HCT116 (cell line): ENCODE data around the gene ZNF189. TPM values are rescaled to one million over a fixed set of nuclear protein-coding genes. Genes with fewer than 3 reads are reported as not detected.

Source experiments
- ATAC-seq: fragments of 200-7000 bp; cut with Tn5 transposase; 2 replicates; pipeline ENCODE4 v1.9.1; 2020; ENCODE audit warnings: mild to moderate bottlenecking, moderate library complexity
- BruUV-seq: library from RNA; stranded (reverse); fragments of 400-500 nt; replicated peaks from 2 replicates; lab custom pipeline; 2021; lab: Mats Ljungman, UMichigan
- CTCF ChIA-PET: fragments of 300-600 bp; sonication (Branson Sonifier 250); formaldehyde crosslinking; loops from one replicate; lab custom pipeline; 2021; ENCODE audit warnings: antibody characterized with exemption; lab: Charles Lee
- POLR2A ChIA-PET: fragments of 300-600, 350-600 bp; sonication (Branson Sonifier 250); formaldehyde crosslinking; loops from one replicate; lab custom pipeline; 2021; ENCODE audit warnings: antibody characterized with exemption; lab: Charles Lee
- RAD21 ChIA-PET, 2 experiments: fragments of 300-600 bp; sonication (Branson Sonifier 250); formaldehyde crosslinking; loops; one replicate each; lab custom pipeline; 2023; ENCODE audit warnings: low total read pairs in 2 of 2; ENCODE audit not compliant: uncharacterized antibody in 2 of 2, unreplicated experiment in 2 of 2, low non-redundant PET in 1 of 2; lab: Charles Lee
- DNase-seq: peaks from one replicate; pipeline ENCODE4 v3.0.0-alpha.2; 2010; ENCODE audit warnings: low read depth, low spot score
- H2AFZ ChIP-seq: fragments of 200-600 bp; shearing (Covaris generic), sonication (generic); 2 replicates; pipeline ENCODE4 v1.6.1; 2017; ENCODE audit warnings: low read depth, mixed run types, mixed read lengths, antibody characterized with exemption, low read length; ENCODE audit not compliant: poor library complexity, severe bottlenecking
- H3K27ac ChIP-seq: 2 replicates; pipeline ENCODE4 v1.5.1; 2012; ENCODE audit warnings: low read depth, low read length
- H3K27me3 ChIP-seq: fragments of 200-600 bp; sonication (generic); 2 replicates; pipeline ENCODE4 v1.6.1; 2016; ENCODE audit warnings: mixed run types, low read length, mixed read lengths; ENCODE audit not compliant: insufficient read depth
- H3K36me3 ChIP-seq, 2 experiments: fragments of 200-500 bp in 1 of 2; fragments of 200-600 bp in 1 of 2; sonication (Bioruptor generic) in 1 of 2; sonication (generic) in 1 of 2; 2 replicates each; pipeline versions ENCODE4 v1.5.1 to v1.6.1; 2014 to 2016; ENCODE audit warnings: low read length in 2 of 2, inconsistent platforms in 1 of 2, mixed read lengths in 1 of 2, mixed run types in 1 of 2; ENCODE audit not compliant: insufficient read depth in 2 of 2, control insufficient read depth in 1 of 2
- H3K4me1 ChIP-seq, 2 experiments: fragments of 200-600 bp in 1 of 2; sonication (generic) in 1 of 2; 2 replicates each; pipeline versions ENCODE4 v1.5.1 to v1.6.1; 2012 to 2017; ENCODE audit warnings: low read length in 2 of 2, inconsistent platforms in 1 of 2, mild to moderate bottlenecking in 1 of 2, mixed read lengths in 1 of 2, mixed run types in 1 of 2, moderate library complexity in 1 of 2; ENCODE audit not compliant: insufficient read depth in 2 of 2, control insufficient read depth in 1 of 2
- H3K4me2 ChIP-seq: fragments of 200-600 bp; sonication (generic); 2 replicates; pipeline ENCODE4 v1.6.1; 2017; ENCODE audit warnings: mixed run types, low read length, mixed read lengths
- H3K4me3 ChIP-seq, 2 experiments: fragments of 200-600 bp in 1 of 2; sonication (generic) in 1 of 2; replicated peaks in 1 of 2; 2 replicates each; pipeline ENCODE4 v1.5.1; 2011 to 2016; ENCODE audit warnings: low read length in 2 of 2, control low read depth in 1 of 2, low read depth in 1 of 2, mild to moderate bottlenecking in 1 of 2, mixed read lengths in 1 of 2, mixed run types in 1 of 2
- H3K79me2 ChIP-seq: fragments of 200-600 bp; sonication (generic); 2 replicates; pipeline ENCODE4 v1.6.1; 2017; ENCODE audit warnings: mild to moderate bottlenecking, mixed run types, low read length, moderate library complexity, mixed read lengths; ENCODE audit not compliant: insufficient read depth
- H3K9ac ChIP-seq: fragments of 200-600 bp; sonication (generic); 2 replicates; pipeline ENCODE4 v1.6.1; 2016; ENCODE audit warnings: low read length, mixed read lengths
- H3K9me2 ChIP-seq: fragments of 200-600 bp; sonication (generic), shearing (Covaris generic); 2 replicates; pipeline ENCODE4 v1.6.1; 2017; ENCODE audit warnings: mixed run types, mild to moderate bottlenecking, moderate library complexity; ENCODE audit not compliant: insufficient read depth
- H3K9me3 ChIP-seq, 2 experiments: fragments of 200-500 bp in 1 of 2; fragments of 200-600 bp in 1 of 2; sonication (Bioruptor generic) in 1 of 2; sonication (generic) in 1 of 2; 2 replicates each; pipeline ENCODE4 v1.6.1; 2014 to 2017; ENCODE audit warnings: low read length in 2 of 2, mixed read lengths in 2 of 2, inconsistent platforms in 1 of 2, low read depth in 1 of 2, mild to moderate bottlenecking in 1 of 2, mixed run types in 1 of 2, moderate library complexity in 1 of 2; ENCODE audit not compliant: control insufficient read depth in 1 of 2, insufficient read depth in 1 of 2
- H4K20me1 ChIP-seq: fragments of 200-600 bp; sonication (generic), shearing (Covaris generic); 2 replicates; pipeline ENCODE4 v1.6.1; 2017; ENCODE audit warnings: mixed run types, mild to moderate bottlenecking, moderate library complexity; ENCODE audit not compliant: insufficient read depth
- CBX3 ChIP-seq: IDR thresholded peaks from 2 replicates; pipeline ENCODE4 v1.6.1; 2012; ENCODE audit warnings: low read depth
- CEBPB ChIP-seq: IDR thresholded peaks from 2 replicates; pipeline ENCODE4 v1.6.1; 2012; ENCODE audit warnings: low read depth
- JUND ChIP-seq: IDR thresholded peaks from 2 replicates; pipeline ENCODE4 v1.6.1; 2012
- POLR2AphosphoS5 ChIP-seq: IDR thresholded peaks from 2 replicates; pipeline ENCODE4 v1.6.1; 2011; ENCODE audit warnings: mild to moderate bottlenecking, low read depth, low read length, moderate library complexity
- RAD21 ChIP-seq: IDR thresholded peaks from 2 replicates; pipeline ENCODE4 v1.6.1; 2012; ENCODE audit warnings: low read depth, mild to moderate bottlenecking
- TCF7L2 ChIP-seq: IDR thresholded peaks from 2 replicates; pipeline ENCODE4 v1.7.0; 2011; ENCODE audit warnings: borderline replicate concordance, inconsistent platforms; ENCODE audit not compliant: insufficient read depth, insufficient read length; ENCODE audit errors: extremely low read depth
- ZNF274 ChIP-seq: fragments of 200-500 bp; sonication (Bioruptor generic); IDR thresholded peaks from 2 replicates; pipeline ENCODE4 v1.6.1; 2014; ENCODE audit warnings: mild to moderate bottlenecking, low read depth, low read length, inconsistent platforms
- intact Hi-C: fragments of 100-400 bp; cut with micrococcal nuclease; formaldehyde crosslinking; loops from 2 replicates; pipeline ENCODE4 v1.10.0; 2022
- total RNA-seq: library from RNA; stranded (reverse); gene quantifications from one replicate; pipeline ENCODE4 v1.2.1, GENCODE V29; 2021; ENCODE audit not compliant: unreplicated experiment
- TF ChIP-seq, protein P1 (sequence below): IDR thresholded peaks from 2 replicates; pipeline ENCODE4 v1.6.1; 2011; ENCODE audit warnings: mild to moderate bottlenecking, low read length, moderate library complexity; ENCODE audit not compliant: insufficient replicate concordance; ENCODE audit errors: extremely low read depth
- TF ChIP-seq, protein P2 (sequence below): IDR thresholded peaks from 2 replicates; pipeline ENCODE4 v1.6.1; 2012
- TF ChIP-seq, protein P3 (sequence below), 3 experiments: fragments of 200-600 bp in 1 of 3; sonication (generic) in 1 of 3; IDR thresholded peaks in 2 of 3; conservative IDR thresholded peaks in 1 of 3; 2 replicates each; pipeline ENCODE4 v1.5.1; 2012 to 2017; ENCODE audit warnings: low read depth in 2 of 3, low read length in 2 of 3, antibody characterized with exemption in 1 of 3, borderline replicate concordance in 1 of 3, control low read depth in 1 of 3, mild to moderate bottlenecking in 1 of 3, mixed read lengths in 1 of 3, mixed run types in 1 of 3, moderate library complexity in 1 of 3; ENCODE audit not compliant: insufficient read depth in 1 of 3
- TF ChIP-seq, protein P4 (sequence below): IDR thresholded peaks from 2 replicates; pipeline ENCODE4 v1.6.1; 2012

The ZNF189 gene
- total RNA-seq, 1 experiment from 2014 or later: 10.6 TPM

DNA sequence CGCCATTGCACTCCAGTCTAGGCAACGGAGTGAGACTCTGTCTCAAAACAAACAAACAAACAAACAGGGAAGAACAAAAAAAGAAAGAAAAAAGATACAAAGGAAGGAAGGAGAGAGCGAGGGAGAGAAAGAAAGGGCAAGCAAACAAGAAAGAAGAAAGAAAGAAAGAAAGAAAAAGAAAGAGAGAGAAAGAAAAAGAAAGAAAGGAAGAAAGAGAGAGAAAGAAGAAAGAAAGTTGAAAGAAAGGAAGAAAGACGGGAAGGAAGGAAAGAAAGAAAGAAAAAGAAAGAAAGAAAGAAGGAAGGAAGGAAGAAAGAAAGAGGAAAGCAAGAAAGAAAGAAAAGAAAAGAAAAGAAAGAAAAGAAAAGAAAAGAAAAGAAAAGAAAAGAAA lies 50.0 kb downstream of the ZNF189 start (continued):
- TF ChIP-seq POLR2AphosphoS5: no peak
- TF ChIP-seq, protein P1, sequence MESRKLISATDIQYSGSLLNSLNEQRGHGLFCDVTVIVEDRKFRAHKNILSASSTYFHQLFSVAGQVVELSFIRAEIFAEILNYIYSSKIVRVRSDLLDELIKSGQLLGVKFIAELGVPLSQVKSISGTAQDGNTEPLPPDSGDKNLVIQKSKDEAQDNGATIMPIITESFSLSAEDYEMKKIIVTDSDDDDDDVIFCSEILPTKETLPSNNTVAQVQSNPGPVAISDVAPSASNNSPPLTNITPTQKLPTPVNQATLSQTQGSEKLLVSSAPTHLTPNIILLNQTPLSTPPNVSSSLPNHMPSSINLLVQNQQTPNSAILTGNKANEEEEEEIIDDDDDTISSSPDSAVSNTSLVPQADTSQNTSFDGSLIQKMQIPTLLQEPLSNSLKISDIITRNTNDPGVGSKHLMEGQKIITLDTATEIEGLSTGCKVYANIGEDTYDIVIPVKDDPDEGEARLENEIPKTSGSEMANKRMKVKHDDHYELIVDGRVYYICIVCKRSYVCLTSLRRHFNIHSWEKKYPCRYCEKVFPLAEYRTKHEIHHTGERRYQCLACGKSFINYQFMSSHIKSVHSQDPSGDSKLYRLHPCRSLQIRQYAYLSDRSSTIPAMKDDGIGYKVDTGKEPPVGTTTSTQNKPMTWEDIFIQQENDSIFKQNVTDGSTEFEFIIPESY: no peak
- TF ChIP-seq RAD21: no peak

DNA sequence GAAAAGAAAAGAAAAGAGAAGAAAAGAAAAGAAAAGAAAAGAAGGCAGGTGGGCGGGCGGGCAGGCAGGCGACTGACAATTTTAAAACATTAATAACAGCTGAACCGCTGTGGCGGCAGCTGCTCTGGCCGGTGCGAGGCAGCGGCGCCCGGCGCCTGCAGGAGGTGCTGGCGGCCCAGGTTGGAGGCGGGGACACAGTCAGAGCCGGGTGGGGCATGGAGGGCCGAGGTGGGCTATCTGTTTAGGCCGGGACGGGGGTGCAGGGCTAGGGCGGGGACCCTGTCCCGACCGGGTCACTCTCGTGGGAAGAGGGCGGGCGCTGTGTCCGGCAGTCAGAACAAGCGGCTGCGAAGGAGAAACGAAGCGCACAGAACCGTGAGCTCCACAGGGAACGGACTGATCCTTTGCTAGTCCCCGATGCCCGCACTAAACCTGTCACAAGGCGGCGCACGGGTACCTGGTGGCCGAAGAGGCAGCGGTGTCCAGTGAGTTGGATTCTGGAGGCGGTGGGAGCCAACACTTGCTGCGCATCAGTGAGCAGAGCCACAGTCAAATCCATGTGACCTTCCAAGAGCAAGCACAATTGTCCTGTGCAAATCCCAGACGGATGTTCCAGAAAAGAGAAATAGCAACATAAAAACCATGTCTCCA lies 50.5 kb downstream of the ZNF189 start:
- peaks cover 0 to 6% of the 10 kb centered on the region in 2 experiments; a peak in 2 of 4 replicates for H3K4me1 ChIP-seq
- no peaks in the 10 kb centered on the region for H3K9me3 ChIP-seq
- RAD21 ChIA-PET: interaction anchor here (0.6 to 1.2 kb wide), 3 partner anchors 10 to 51 kb away, joined by 3 to 4 read pairs (median 3); no protein-coding TSS in a partner anchor
- TF ChIP-seq ZNF274 (no peak), CEBPB (no peak), CBX3 (0 out of 2 replicates have a peak, but pooled peaks have one; percentile 58), JUND (no peak), POLR2AphosphoS5 (no peak), RAD21 (peak; percentile 67), TCF7L2 (no peak)
- TF ChIP-seq, protein P2, sequence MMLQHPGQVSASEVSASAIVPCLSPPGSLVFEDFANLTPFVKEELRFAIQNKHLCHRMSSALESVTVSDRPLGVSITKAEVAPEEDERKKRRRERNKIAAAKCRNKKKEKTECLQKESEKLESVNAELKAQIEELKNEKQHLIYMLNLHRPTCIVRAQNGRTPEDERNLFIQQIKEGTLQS: no peak
- TF ChIP-seq, protein P3, sequence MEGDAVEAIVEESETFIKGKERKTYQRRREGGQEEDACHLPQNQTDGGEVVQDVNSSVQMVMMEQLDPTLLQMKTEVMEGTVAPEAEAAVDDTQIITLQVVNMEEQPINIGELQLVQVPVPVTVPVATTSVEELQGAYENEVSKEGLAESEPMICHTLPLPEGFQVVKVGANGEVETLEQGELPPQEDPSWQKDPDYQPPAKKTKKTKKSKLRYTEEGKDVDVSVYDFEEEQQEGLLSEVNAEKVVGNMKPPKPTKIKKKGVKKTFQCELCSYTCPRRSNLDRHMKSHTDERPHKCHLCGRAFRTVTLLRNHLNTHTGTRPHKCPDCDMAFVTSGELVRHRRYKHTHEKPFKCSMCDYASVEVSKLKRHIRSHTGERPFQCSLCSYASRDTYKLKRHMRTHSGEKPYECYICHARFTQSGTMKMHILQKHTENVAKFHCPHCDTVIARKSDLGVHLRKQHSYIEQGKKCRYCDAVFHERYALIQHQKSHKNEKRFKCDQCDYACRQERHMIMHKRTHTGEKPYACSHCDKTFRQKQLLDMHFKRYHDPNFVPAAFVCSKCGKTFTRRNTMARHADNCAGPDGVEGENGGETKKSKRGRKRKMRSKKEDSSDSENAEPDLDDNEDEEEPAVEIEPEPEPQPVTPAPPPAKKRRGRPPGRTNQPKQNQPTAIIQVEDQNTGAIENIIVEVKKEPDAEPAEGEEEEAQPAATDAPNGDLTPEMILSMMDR (IDR thresholded peaks at IDR 0.05 in 2 of 3, conservative IDR thresholded peaks at IDR 0.05 in 1 of 3; ENCODE audit: borderline replicate concordance in 1 of 3, insufficient read depth in 1 of 3, low read depth in 2 of 3, low read length in 2 of 3): peak; percentile 57 to 96 (median 72)
- TF ChIP-seq, protein P4, sequence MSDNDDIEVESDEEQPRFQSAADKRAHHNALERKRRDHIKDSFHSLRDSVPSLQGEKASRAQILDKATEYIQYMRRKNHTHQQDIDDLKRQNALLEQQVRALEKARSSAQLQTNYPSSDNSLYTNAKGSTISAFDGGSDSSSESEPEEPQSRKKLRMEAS: peak; percentile 29; the same call in 1 of the 2 replicates
- CTCF ChIA-PET: interaction anchor here (0.7 to 2.3 kb wide), 20 partner anchors 10 to 279 kb away, joined by 3 to 36 read pairs (median 4); partner anchors contain the start of genes MRPL50, RNF20 and ZNF189
- H3K27me3 ChIP-seq: no peaks in the 10 kb centered on the region
- H3K4me2 ChIP-seq: peak overlapping the region; percentile 93
- POLR2A ChIA-PET: interaction anchor here (0.7 to 1.8 kb wide), 3 partner anchors 11 to 38 kb away, joined by 3 to 4 read pairs (median 4); a partner anchor contains a TSS
- intact Hi-C loops: loop anchor here (2.0 to 10.0 kb wide), 2 partner anchors 82 to 276 kb away; no protein-coding TSS in a partner anchor
- no TSS peak for BruUV-seq
- H3K36me3 ChIP-seq: no peaks in the 10 kb centered on the region
- DNase-seq (peak; percentile 83), ATAC-seq (peak; percentile 98)
- H3K27ac ChIP-seq: peak overlapping the region; percentile 51; the same call in 1 of the 2 replicates
- peak overlapping the region; percentile 99 for H2AFZ ChIP-seq
- H4K20me1 ChIP-seq: no peaks in the 10 kb centered on the region
- H3K9ac ChIP-seq: peak overlapping the region; percentile 48; the same call in 1 of the 2 replicates
- H3K79me2 ChIP-seq: no peaks in the 10 kb centered on the region
- peak overlapping the region; percentile 48 to 60 for H3K4me3 ChIP-seq
- H3K9me2 ChIP-seq: no peaks in the 10 kb centered on the region
